ENCODE measurements around the gene GSTM4.

DNA sequence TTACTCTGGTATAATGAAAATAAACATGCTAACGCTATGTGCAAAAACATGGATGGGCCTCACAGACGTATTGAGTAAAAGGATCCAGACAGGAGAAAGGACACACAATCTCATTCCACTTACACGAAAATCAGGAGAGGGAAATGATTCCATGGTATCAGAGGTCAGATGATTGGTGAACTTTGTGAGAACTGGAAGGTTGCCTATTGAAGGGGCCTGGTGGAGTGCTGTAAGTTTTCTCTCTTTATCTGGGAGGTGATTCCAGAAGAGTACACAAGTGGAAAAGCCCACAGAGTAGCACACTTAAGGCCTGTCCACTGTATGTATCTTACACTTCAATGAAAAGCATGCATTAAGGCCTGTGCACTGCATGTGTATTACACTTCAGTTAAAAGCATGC lies 21.6 kb downstream of the GSTM4 start:
- TF ChIP-seq, protein P1, sequence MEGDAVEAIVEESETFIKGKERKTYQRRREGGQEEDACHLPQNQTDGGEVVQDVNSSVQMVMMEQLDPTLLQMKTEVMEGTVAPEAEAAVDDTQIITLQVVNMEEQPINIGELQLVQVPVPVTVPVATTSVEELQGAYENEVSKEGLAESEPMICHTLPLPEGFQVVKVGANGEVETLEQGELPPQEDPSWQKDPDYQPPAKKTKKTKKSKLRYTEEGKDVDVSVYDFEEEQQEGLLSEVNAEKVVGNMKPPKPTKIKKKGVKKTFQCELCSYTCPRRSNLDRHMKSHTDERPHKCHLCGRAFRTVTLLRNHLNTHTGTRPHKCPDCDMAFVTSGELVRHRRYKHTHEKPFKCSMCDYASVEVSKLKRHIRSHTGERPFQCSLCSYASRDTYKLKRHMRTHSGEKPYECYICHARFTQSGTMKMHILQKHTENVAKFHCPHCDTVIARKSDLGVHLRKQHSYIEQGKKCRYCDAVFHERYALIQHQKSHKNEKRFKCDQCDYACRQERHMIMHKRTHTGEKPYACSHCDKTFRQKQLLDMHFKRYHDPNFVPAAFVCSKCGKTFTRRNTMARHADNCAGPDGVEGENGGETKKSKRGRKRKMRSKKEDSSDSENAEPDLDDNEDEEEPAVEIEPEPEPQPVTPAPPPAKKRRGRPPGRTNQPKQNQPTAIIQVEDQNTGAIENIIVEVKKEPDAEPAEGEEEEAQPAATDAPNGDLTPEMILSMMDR (IDR thresholded peaks at IDR 0.05): no peak
- TF ChIP-seq POLR2AphosphoS5 (IDR thresholded peaks at IDR 0.05; ENCODE audit: low read depth, low read length): no peak
- TF ChIP-seq, protein P2, sequence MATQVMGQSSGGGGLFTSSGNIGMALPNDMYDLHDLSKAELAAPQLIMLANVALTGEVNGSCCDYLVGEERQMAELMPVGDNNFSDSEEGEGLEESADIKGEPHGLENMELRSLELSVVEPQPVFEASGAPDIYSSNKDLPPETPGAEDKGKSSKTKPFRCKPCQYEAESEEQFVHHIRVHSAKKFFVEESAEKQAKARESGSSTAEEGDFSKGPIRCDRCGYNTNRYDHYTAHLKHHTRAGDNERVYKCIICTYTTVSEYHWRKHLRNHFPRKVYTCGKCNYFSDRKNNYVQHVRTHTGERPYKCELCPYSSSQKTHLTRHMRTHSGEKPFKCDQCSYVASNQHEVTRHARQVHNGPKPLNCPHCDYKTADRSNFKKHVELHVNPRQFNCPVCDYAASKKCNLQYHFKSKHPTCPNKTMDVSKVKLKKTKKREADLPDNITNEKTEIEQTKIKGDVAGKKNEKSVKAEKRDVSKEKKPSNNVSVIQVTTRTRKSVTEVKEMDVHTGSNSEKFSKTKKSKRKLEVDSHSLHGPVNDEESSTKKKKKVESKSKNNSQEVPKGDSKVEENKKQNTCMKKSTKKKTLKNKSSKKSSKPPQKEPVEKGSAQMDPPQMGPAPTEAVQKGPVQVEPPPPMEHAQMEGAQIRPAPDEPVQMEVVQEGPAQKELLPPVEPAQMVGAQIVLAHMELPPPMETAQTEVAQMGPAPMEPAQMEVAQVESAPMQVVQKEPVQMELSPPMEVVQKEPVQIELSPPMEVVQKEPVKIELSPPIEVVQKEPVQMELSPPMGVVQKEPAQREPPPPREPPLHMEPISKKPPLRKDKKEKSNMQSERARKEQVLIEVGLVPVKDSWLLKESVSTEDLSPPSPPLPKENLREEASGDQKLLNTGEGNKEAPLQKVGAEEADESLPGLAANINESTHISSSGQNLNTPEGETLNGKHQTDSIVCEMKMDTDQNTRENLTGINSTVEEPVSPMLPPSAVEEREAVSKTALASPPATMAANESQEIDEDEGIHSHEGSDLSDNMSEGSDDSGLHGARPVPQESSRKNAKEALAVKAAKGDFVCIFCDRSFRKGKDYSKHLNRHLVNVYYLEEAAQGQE (IDR thresholded peaks at IDR 0.05; ENCODE audit: insufficient read depth in 1 of 2, low read depth in 2 of 2, low read length in 1 of 2): no peak
- TF ChIP-seq SIN3A (IDR thresholded peaks at IDR 0.05; ENCODE audit: borderline replicate concordance, insufficient read depth, low read depth, low read length): no peak
- TF ChIP-seq TCF7L2 (IDR thresholded peaks at IDR 0.05; ENCODE audit: low read depth, low read length): no peak

Measured in Panc1 (cell line).